Breast epithelium (tissue), 4 donors: ENCODE results near the gene MGAT5B. TPM values are rescaled to one million over a fixed set of nuclear protein-coding genes. Genes with fewer than 3 reads are reported as not detected.

Experiments used
- DNase-seq, 2 donors: peaks; one replicate each; pipeline ENCODE4 v3.0.0-alpha.2; 2019; ENCODE audit warnings: low spot score in 2 of 2
- H3K27ac ChIP-seq, 2 donors: fragments of 200-600 bp; sonication (generic) in 1 of 2; one replicate each; pipeline ENCODE4 v1.5.1; 2016 to 2019; ENCODE audit warnings: mild to moderate bottlenecking in 1 of 2
- H3K27me3 ChIP-seq, 2 donors: fragments of 200-600 bp; sonication (generic) in 1 of 2; one replicate each; pipeline versions ENCODE4 v1.5.1 to v1.6.0; 2017 to 2019; ENCODE audit warnings: control low read depth in 1 of 2, mild to moderate bottlenecking in 1 of 2
- H3K36me3 ChIP-seq: fragments of 200-600 bp; one replicate; pipeline ENCODE4 v1.5.1; 2019
- H3K4me1 ChIP-seq, 2 donors: fragments of 200-600 bp; sonication (generic); one replicate each; pipeline ENCODE4 v1.5.1; 2016 to 2019; ENCODE audit warnings: control low read depth in 1 of 2
- H3K4me3 ChIP-seq, 3 donors: fragments of 200-600 bp; sonication (generic); 1 replicate in 2 of 3; 2 replicates in 1 of 3; pipeline ENCODE4 v1.5.1; 2016 to 2019; ENCODE audit warnings: mild to moderate bottlenecking in 3 of 3, moderate library complexity in 2 of 3
- H3K9me3 ChIP-seq, 2 donors: fragments of 200-600 bp; sonication (generic) in 1 of 2; one replicate each; pipeline ENCODE4 v1.5.1; 2016 to 2019; ENCODE audit warnings: control low read depth in 1 of 2
- POLR2A ChIP-seq: fragments of 450-650 bp; IDR thresholded peaks from one replicate; pipeline ENCODE4 v1.6.1; 2016; ENCODE audit warnings: antibody characterized with exemption, mild to moderate bottlenecking, moderate library complexity
- POLR2AphosphoS5 ChIP-seq, 3 donors: sonication (generic); formaldehyde crosslinking; IDR thresholded peaks; one replicate each; pipeline ENCODE4 v1.6.1; 2017; ENCODE audit warnings: antibody characterized with exemption in 3 of 3
- intact Hi-C: fragments of 100-400 bp; cut with DNase I; formaldehyde crosslinking; loops from one replicate; pipeline ENCODE4 v1.15.1; 2023; ENCODE audit warnings: low total_unique reads
- total RNA-seq, 3 donors: library from RNA; depleted of rRNA; stranded (reverse); fragments of >200 nt; gene quantifications; one replicate each; pipeline ENCODE4 v1.1.0, GENCODE V29; 2016
- TF ChIP-seq, protein P1 (sequence below), 3 donors: fragments of 450-650 bp; IDR thresholded peaks; one replicate each; pipeline ENCODE4 v1.5.1; 2016 to 2017; ENCODE audit warnings: antibody characterized with exemption in 3 of 3, mild to moderate bottlenecking in 3 of 3, moderate library complexity in 3 of 3

The MGAT5B gene
- total RNA-seq, 3 donors from 2014 or later, result 0.32 to 0.33 TPM; not detected in 1

DNA sequence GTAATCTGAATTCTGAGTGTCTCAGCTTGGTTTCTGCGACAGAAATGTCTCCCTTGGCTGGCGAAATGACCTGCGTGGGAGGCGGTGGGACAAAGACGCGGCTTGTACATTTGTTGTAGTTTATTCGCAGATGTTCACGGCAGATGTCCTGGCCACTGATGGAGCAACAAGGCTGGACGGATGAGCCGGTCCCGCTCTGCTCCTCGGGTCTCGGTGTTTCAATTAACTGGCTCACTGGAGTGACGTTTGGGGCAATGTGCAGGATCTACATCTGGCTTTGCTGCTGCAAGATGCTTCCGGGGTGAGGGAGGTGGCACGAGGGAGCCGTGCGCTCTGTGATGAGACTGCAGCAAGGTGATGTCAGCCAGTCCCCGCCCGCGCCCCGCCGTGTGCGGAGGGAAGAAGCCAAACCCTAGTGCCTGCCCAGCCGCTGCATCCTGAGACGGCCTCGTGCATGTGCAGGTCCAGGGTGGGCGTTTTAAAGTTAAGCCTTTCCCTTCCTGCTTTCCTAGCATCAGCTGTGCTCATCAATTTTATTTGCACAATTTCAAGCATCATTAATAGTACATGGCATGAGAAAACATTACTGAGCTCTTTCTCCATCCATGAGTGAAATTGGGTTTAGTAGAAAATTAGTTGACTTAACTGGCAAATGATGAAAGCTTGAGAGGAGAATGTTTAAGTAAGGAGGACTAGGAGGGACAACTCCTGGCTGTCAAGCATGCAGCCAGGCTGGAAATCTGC lies 44.4 kb downstream of the MGAT5B start:
- H3K4me1 ChIP-seq, result no peaks in the 10 kb centered on the region
- no peaks in the 10 kb centered on the region for H3K9me3 ChIP-seq
- no peak for DNase-seq
- intact Hi-C loops, result loop anchor here (1.0 kb wide), 1 partner anchor 35 kb away; no protein-coding TSS in a partner anchor
- H3K36me3 ChIP-seq, result no peaks in the 10 kb centered on the region
- TF ChIP-seq POLR2A, result no peak
- TF ChIP-seq POLR2AphosphoS5 (IDR thresholded peaks at IDR 0.05), result no peak
- TF ChIP-seq, protein P1, sequence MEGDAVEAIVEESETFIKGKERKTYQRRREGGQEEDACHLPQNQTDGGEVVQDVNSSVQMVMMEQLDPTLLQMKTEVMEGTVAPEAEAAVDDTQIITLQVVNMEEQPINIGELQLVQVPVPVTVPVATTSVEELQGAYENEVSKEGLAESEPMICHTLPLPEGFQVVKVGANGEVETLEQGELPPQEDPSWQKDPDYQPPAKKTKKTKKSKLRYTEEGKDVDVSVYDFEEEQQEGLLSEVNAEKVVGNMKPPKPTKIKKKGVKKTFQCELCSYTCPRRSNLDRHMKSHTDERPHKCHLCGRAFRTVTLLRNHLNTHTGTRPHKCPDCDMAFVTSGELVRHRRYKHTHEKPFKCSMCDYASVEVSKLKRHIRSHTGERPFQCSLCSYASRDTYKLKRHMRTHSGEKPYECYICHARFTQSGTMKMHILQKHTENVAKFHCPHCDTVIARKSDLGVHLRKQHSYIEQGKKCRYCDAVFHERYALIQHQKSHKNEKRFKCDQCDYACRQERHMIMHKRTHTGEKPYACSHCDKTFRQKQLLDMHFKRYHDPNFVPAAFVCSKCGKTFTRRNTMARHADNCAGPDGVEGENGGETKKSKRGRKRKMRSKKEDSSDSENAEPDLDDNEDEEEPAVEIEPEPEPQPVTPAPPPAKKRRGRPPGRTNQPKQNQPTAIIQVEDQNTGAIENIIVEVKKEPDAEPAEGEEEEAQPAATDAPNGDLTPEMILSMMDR (IDR thresholded peaks at IDR 0.05), result no peak
- no peaks in the 10 kb centered on the region for H3K27me3 ChIP-seq
- no peak overlapping the region for H3K27ac ChIP-seq
- H3K4me3 ChIP-seq, result no peak overlapping the region

DNA sequence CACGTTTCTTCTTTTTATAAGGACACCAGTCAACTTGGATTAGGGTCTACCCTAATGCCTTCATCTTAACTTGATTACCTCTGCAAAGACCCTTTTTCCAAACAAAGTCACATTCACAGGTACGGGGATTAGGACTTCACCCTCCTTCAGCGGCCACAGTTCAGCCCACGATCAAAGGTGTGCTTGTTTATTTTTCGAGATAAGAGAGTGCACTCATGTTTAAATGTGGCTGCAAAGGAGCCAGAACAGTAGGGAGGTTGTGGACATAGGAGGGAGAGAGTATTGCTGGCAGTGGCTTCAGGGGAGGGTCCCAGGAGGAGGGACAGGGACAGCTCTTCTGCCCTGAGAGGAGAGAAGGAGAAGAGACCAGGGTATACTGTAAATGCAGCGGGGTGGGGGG lies 46.7 kb downstream of the MGAT5B start:
- H3K27me3 ChIP-seq, result no peaks in the 10 kb centered on the region
- no peak overlapping the region for H3K27ac ChIP-seq
- no peak overlapping the region for H3K4me3 ChIP-seq
- H3K36me3 ChIP-seq, result no peaks in the 10 kb centered on the region
- H3K9me3 ChIP-seq, result no peaks in the 10 kb centered on the region
- no peaks in the 10 kb centered on the region for H3K4me1 ChIP-seq
- DNase-seq, result no peak
- TF ChIP-seq POLR2AphosphoS5 (IDR thresholded peaks at IDR 0.05) (no peak), POLR2A (no peak)
- TF ChIP-seq, protein P1 (IDR thresholded peaks at IDR 0.05), result no peak
- intact Hi-C loops, result no loop called here

DNA sequence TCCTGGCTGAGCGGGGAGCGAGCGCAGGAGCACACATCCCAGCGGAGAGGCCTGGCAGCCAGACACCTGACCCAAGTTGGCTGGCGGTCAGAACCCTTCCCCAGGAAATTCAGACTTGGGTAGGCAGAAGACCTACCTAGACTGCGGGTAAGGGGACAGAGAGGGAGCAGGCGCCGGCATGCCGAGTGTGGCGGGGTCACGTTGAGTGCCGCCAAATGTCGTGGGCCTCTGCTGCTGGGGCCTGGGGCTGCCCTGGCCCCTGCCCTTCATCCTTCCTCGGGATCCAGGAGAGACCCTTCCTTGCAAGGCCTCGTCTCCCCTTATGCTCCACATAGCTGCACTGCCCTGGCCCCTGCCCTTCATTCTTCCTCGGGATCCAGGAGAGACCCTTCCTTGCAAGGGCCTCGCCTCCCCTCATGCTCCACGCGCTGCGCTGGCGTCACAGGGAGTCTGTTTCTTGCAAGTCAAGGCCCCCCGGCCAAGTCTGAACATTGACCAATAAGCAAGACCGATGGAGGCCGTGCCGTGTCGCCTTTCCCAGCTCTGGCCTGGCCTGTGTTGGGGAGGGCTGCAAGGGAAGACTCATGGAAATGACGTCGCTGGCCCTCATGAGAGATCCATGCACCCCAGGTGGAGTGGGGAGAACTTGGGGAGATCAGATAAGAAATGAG lies 47.8 kb downstream of the MGAT5B start:
- DNase-seq, result no peak
- Histone ChIP-seq H3K4me1 (no peaks in the 10 kb centered on the region), H3K27ac (no peak overlapping the region), H3K27me3 (no peaks in the 10 kb centered on the region), H3K9me3 (no peaks in the 10 kb centered on the region), H3K4me3 (no peak overlapping the region), H3K36me3 (no peaks in the 10 kb centered on the region)
- TF ChIP-seq POLR2A, result no peak
- TF ChIP-seq POLR2AphosphoS5 (IDR thresholded peaks at IDR 0.05), result no peak
- TF ChIP-seq, protein P1 (IDR thresholded peaks at IDR 0.05), result no peak
- intact Hi-C loops, result no loop called here

DNA sequence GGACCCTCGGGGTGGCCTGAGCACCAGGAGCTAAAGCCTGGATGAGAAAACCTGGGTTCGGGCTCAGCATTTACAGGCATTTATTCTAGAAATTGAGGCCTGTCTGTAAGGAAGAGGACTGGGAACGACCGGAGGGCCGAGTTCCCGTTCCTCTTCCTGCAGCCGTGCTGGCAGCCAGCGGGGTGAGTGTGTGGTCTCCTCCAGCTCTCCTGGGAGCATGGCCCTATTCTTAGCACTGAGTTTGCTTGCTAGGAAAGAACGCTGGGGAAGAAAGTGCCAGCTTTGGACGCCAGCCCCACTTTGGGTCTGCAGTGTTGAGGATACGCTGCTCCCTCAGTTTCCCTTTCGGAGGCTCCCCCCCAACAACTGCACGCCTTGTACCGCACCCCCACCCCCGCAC lies 49.6 kb downstream of the MGAT5B start:
- Histone ChIP-seq H3K9me3 (no peaks in the 10 kb centered on the region), H3K4me1 (no peaks in the 10 kb centered on the region), H3K27ac (no peak overlapping the region), H3K4me3 (no peak overlapping the region), H3K27me3 (no peaks in the 10 kb centered on the region), H3K36me3 (no peaks in the 10 kb centered on the region)
- intact Hi-C loops, result no loop called here
- DNase-seq, result no peak
- TF ChIP-seq POLR2A, result no peak
- TF ChIP-seq, protein P1 (IDR thresholded peaks at IDR 0.05), result no peak
- no peak for TF ChIP-seq POLR2AphosphoS5 (IDR thresholded peaks at IDR 0.05)

DNA sequence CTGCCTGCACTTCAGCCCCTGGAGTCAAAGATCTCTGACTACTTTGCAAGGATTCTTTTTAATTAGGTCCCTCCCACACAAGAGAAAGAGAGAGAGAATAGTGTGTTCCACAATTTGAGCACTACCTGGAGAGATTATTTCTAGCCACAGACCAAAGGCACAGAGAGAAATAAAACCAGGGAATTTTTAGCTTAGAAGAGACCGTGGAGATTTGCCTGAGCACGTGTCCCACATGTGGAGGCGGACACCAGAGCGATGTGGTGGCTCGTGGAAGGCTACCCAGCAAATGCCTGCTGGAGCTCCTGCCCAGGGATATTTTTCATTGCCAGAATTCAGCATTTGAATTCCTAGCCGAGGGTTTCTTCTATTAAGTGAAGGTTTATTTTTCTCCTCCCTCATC lies 50.6 kb downstream of the MGAT5B start:
- Histone ChIP-seq H3K9me3 (no peaks in the 10 kb centered on the region), H3K4me1 (no peaks in the 10 kb centered on the region), H3K27ac (no peak overlapping the region), H3K36me3 (no peaks in the 10 kb centered on the region), H3K4me3 (no peak overlapping the region), H3K27me3 (peaks cover 0 to 3% of the 10 kb centered on the region in 2 donors)
- intact Hi-C loops, result no loop called here
- no peak for TF ChIP-seq POLR2A
- no peak for DNase-seq
